H1 (cell line): ENCODE data around the gene SPSB1. TPM values are rescaled to one million over a fixed set of nuclear protein-coding genes. Genes with fewer than 3 reads are reported as not detected.

Source experiments
- CTCF ChIA-PET: fragments of 300-600 bp; sonication (Branson Sonifier 250); formaldehyde crosslinking; loops from one replicate; lab custom pipeline; 2021; ENCODE audit not compliant: partially characterized antibody; lab: Charles Lee
- POLR2A ChIA-PET: fragments of 300-600 bp; sonication (Branson Sonifier 250); formaldehyde crosslinking; loops from one replicate; lab custom pipeline; 2021; ENCODE audit warnings: inconsistent platforms; ENCODE audit not compliant: partially characterized antibody; lab: Charles Lee
- DNase-seq, 2 experiments: peaks; one replicate each; pipeline versions ENCODE4 v3.0.0 to v3.0.0-alpha.2; 2010 to 2022; ENCODE audit warnings: low spot score in 2 of 2, low read depth in 1 of 2, mixed read lengths in 1 of 2
- FAIRE-seq: peaks from 2 replicates; lab custom pipeline; 2011; peaks lifted over from hg19 to GRCh38; lab: Jason Lieb, UNC
- H2AFZ ChIP-seq: 2 replicates; pipeline ENCODE4 v1.8.1; 2012; ENCODE audit warnings: low read length, inconsistent platforms
- H2AK5ac ChIP-seq: 2 replicates; pipeline ENCODE4 v1.6.1; 2013; ENCODE audit warnings: low read depth, low read length
- H2BK120ac ChIP-seq: replicated peaks from 2 replicates; pipeline ENCODE3; 2013; ENCODE audit warnings: low read depth, low read length, inconsistent platforms
- H2BK12ac ChIP-seq: 2 replicates; pipeline ENCODE4 v1.6.1; 2013; ENCODE audit warnings: low read depth, low read length
- H2BK15ac ChIP-seq: 2 replicates; pipeline ENCODE4 v1.6.1; 2013; ENCODE audit warnings: low read length
- H2BK20ac ChIP-seq: 2 replicates; pipeline ENCODE4 v1.6.1; 2013; ENCODE audit warnings: low read length
- H2BK5ac ChIP-seq: 2 replicates; pipeline ENCODE4 v1.6.1; 2013; ENCODE audit warnings: low read depth, low read length
- H3K14ac ChIP-seq: 2 replicates; pipeline ENCODE4 v1.6.1; 2013; ENCODE audit warnings: inconsistent platforms; ENCODE audit not compliant: insufficient read length
- H3K18ac ChIP-seq: 2 replicates; pipeline ENCODE4 v1.6.1; 2013; ENCODE audit warnings: low read length; ENCODE audit errors: extremely low read depth
- H3K23ac ChIP-seq: 2 replicates; pipeline ENCODE4 v1.6.1; 2013; ENCODE audit warnings: inconsistent platforms; ENCODE audit not compliant: insufficient read length
- H3K23me2 ChIP-seq: 2 replicates; pipeline ENCODE4 v1.6.1; 2013; ENCODE audit warnings: low read depth, low read length
- H3K27ac ChIP-seq: 2 replicates; pipeline ENCODE4 v1.6.1; 2011; ENCODE audit warnings: low read depth, low read length, inconsistent platforms
- H3K27me3 ChIP-seq, 4 experiments: replicated peaks in 1 of 4; 1 replicate in 1 of 4; 2 replicates in 3 of 4; pipeline versions ENCODE4 v1.6.1 to v1.8.1; 2011 to 2013; ENCODE audit warnings: low read length in 3 of 4, mild to moderate bottlenecking in 3 of 4, inconsistent platforms in 2 of 4, mixed read lengths in 2 of 4, moderate library complexity in 1 of 4; ENCODE audit not compliant: control insufficient read depth in 3 of 4, insufficient read depth in 3 of 4; ENCODE audit errors: extremely low read depth in 1 of 4
- H3K36me3 ChIP-seq, 4 experiments: 2 replicates each; pipeline versions ENCODE4 v1.6.1 to v1.8.1; 2011 to 2013; ENCODE audit warnings: mild to moderate bottlenecking in 4 of 4, low read length in 3 of 4, moderate library complexity in 2 of 4, control low read depth in 1 of 4, inconsistent platforms in 1 of 4; ENCODE audit not compliant: insufficient read depth in 4 of 4, control insufficient read depth in 2 of 4
- H3K4ac ChIP-seq: replicated peaks from 2 replicates; pipeline ENCODE3; 2013; ENCODE audit warnings: low read length, low read depth, mixed read lengths, inconsistent platforms; ENCODE audit not compliant: insufficient read length
- H3K4me1 ChIP-seq, 4 experiments: replicated peaks in 1 of 4; 1 replicate in 1 of 4; 2 replicates in 3 of 4; pipeline versions ENCODE4 v1.6.1 to v1.8.1; 2011 to 2013; ENCODE audit warnings: low read length in 3 of 4, inconsistent platforms in 2 of 4, mixed read lengths in 1 of 4; ENCODE audit not compliant: insufficient read depth in 4 of 4, control insufficient read depth in 3 of 4
- H3K4me2 ChIP-seq, 2 experiments: 2 replicates each; pipeline versions ENCODE4 v1.6.1 to v1.8.1; 2011 to 2013; ENCODE audit warnings: low read depth in 2 of 2, low read length in 2 of 2, control low read depth in 1 of 2, inconsistent platforms in 1 of 2, mild to moderate bottlenecking in 1 of 2; ENCODE audit not compliant: insufficient read depth in 1 of 2
- H3K4me3 ChIP-seq, 4 experiments: fragments of 200-600, 300-600 bp in 1 of 4; sonication (generic), shearing (Covaris generic), sonication (Bioruptor Twin) in 1 of 4; 2 replicates each; pipeline versions ENCODE4 v1.5.1 to v1.8.1; 2011 to 2016; ENCODE audit warnings: low read length in 4 of 4, low read depth in 3 of 4, control low read depth in 2 of 4, inconsistent platforms in 2 of 4, mild to moderate bottlenecking in 2 of 4, mixed read lengths in 1 of 4, moderate library complexity in 1 of 4; ENCODE audit not compliant: insufficient read depth in 2 of 4; ENCODE audit errors: extremely low read depth in 1 of 4
- H3K56ac ChIP-seq: replicated peaks from 2 replicates; pipeline ENCODE3; 2013; ENCODE audit warnings: low read depth, mild to moderate bottlenecking, mixed read lengths, low read length, inconsistent platforms; ENCODE audit not compliant: insufficient read length
- H3K79me1 ChIP-seq: 2 replicates; pipeline ENCODE4 v1.6.1; 2013; ENCODE audit warnings: low read depth, low read length, control low read depth
- H3K79me2 ChIP-seq, 2 experiments: 2 replicates each; pipeline versions ENCODE4 v1.6.1 to v1.8.1; 2012 to 2013; ENCODE audit warnings: low read length in 2 of 2, mild to moderate bottlenecking in 2 of 2, inconsistent platforms in 1 of 2; ENCODE audit not compliant: insufficient read depth in 2 of 2, control insufficient read depth in 1 of 2
- H3K9ac ChIP-seq, 4 experiments: replicated peaks in 1 of 4; 1 replicate in 1 of 4; 2 replicates in 3 of 4; pipeline versions ENCODE4 v1.6.1 to v1.8.1; 2011 to 2013; ENCODE audit warnings: low read depth in 3 of 4, low read length in 3 of 4, control low read depth in 2 of 4, mild to moderate bottlenecking in 2 of 4, moderate library complexity in 2 of 4, inconsistent platforms in 1 of 4; ENCODE audit errors: extremely low read depth in 1 of 4
- H3K9me3 ChIP-seq, 2 experiments: 2 replicates each; pipeline versions ENCODE4 v1.6.1 to v1.8.1; 2012 to 2013; ENCODE audit warnings: mild to moderate bottlenecking in 2 of 2, moderate library complexity in 2 of 2, control low read depth in 1 of 2, inconsistent platforms in 1 of 2, low read depth in 1 of 2, low read length in 1 of 2, mixed read lengths in 1 of 2; ENCODE audit not compliant: insufficient read depth in 2 of 2
- H4K20me1 ChIP-seq, 2 experiments: replicated peaks in 1 of 2; 2 replicates each; pipeline versions ENCODE3 to v1.8.1; 2011 to 2013; ENCODE audit warnings: inconsistent platforms in 2 of 2, low read length in 2 of 2, mild to moderate bottlenecking in 1 of 2; ENCODE audit not compliant: insufficient read depth in 2 of 2, control insufficient read depth in 1 of 2
- H4K5ac ChIP-seq: 2 replicates; pipeline ENCODE4 v1.6.1; 2013; ENCODE audit warnings: low read length, low read depth, mixed read lengths, inconsistent platforms; ENCODE audit not compliant: insufficient read length
- H4K8ac ChIP-seq: 2 replicates; pipeline ENCODE4 v1.8.0; 2013; ENCODE audit warnings: mild to moderate bottlenecking, moderate library complexity, low read length, inconsistent platforms; ENCODE audit not compliant: insufficient read depth; ENCODE audit errors: extremely low read depth
- H4K91ac ChIP-seq: replicated peaks from 2 replicates; pipeline ENCODE3; 2013; ENCODE audit warnings: low read length, mixed read lengths, inconsistent platforms; ENCODE audit not compliant: insufficient read length
- ASH2L ChIP-seq: fragments of 200-600, 300-600 bp; sonication (generic); IDR thresholded peaks from one replicate; pipeline ENCODE4 v1.7.1; 2017; ENCODE audit warnings: low read length
- ATF3 ChIP-seq: IDR thresholded peaks from 2 replicates; pipeline ENCODE4 v1.6.1; 2011; ENCODE audit warnings: low read depth, mild to moderate bottlenecking, low read length; ENCODE audit not compliant: insufficient read depth
- RFX5 ChIP-seq: IDR thresholded peaks from 2 replicates; pipeline ENCODE4 v1.6.1; 2011; ENCODE audit warnings: low read depth, low read length, improper control_type of control experiment, borderline replicate concordance
- SRF ChIP-seq: IDR thresholded peaks from 2 replicates; pipeline ENCODE4 v1.6.1; 2011; ENCODE audit warnings: mild to moderate bottlenecking, low read depth, low read length, moderate library complexity
- WGBS, 2 experiments: shearing (Covaris generic) in 1 of 2; methylation state at CpG; one replicate each; pipeline versions ENCODE4 v1.1.6 to v1.1.7; 2013 to 2015; ENCODE audit warnings: low lambda C conversion rate in 2 of 2, mixed read lengths in 2 of 2, inconsistent platforms in 1 of 2, low coverage in 1 of 2, missing lambda C conversion rate in 1 of 2; ENCODE audit not compliant: insufficient replicate concordance in 2 of 2, insufficient coverage in 1 of 2, insufficient read length in 1 of 2; ENCODE audit errors: extremely low coverage in 1 of 2, missing lambda C conversion rate in 1 of 2; 5-methylcytosine and 5-hydroxymethylcytosine counted together
- polyA plus RNA-seq, 7 experiments: library from polyadenylated mRNA; depleted of rRNA in 3 of 7; stranded (reverse) in 5 of 7; unstranded in 2 of 7; fragments of >200 nt in 5 of 7; fragments of 200-250 nt in 2 of 7; gene quantifications; 1 replicate in 5 of 7; 2 replicates in 1 of 7; 4 replicates in 1 of 7; pipeline versions ENCODE4 v1.2.1 to v1.2.3, GENCODE V29; 2011 to 2013; ENCODE audit warnings: missing spikeins in 2 of 7, mixed read lengths in 2 of 7
- total RNA-seq: library from RNA; stranded (reverse); fragmentation: NEBNext Ultra II Directional; extraction: Animal tissue kit (Norgen Biotek cat#: 25700); gene quantifications from 2 replicates; pipeline ENCODE4 v1.2.1, GENCODE V29; 2021

The SPSB1 gene
- total and polyA plus RNA-seq, 2 of the 8 experiments (the other 6 are each of a cell fraction or from before 2014, with no cell fraction given), result 5.3 to 6.4 TPM

GRCh38 chr1:9391620-9392019 lies 98.9 kb downstream of the SPSB1 start:
- H3K23ac ChIP-seq, result no peak overlapping the region
- H2BK12ac ChIP-seq, result no peak overlapping the region
- H4K5ac ChIP-seq, result no peak overlapping the region
- no peak overlapping the region for H2AK5ac ChIP-seq
- H3K9ac ChIP-seq, result no peak overlapping the region
- H3K9me3 ChIP-seq, result peaks cover 2 to 4% of the 10 kb centered on the region in 2 experiments; a peak in 1 of 4 replicates
- no peaks in the 10 kb centered on the region for H3K23me2 ChIP-seq
- no peaks in the 10 kb centered on the region for H4K20me1 ChIP-seq
- no peaks in the 10 kb centered on the region for H3K27me3 ChIP-seq
- no peak overlapping the region for H2BK20ac ChIP-seq
- H2BK120ac ChIP-seq, result no peak overlapping the region
- no peak overlapping the region for H2BK5ac ChIP-seq
- no peaks in the 10 kb centered on the region for H3K36me3 ChIP-seq
- H3K27ac ChIP-seq, result no peak overlapping the region
- H4K91ac ChIP-seq, result no peak overlapping the region
- no peak overlapping the region for H3K4me2 ChIP-seq
- ChIA-PET CTCF (interaction anchor here (1.8 kb wide), 1 partner anchor 64 kb away, joined by 6 read pairs; no protein-coding TSS in a partner anchor), POLR2A (no interaction called here)
- no peaks in the 10 kb centered on the region for H3K79me2 ChIP-seq
- no peak overlapping the region for H3K4ac ChIP-seq
- no peak for TF ChIP-seq ASH2L
- TF ChIP-seq ATF3, result no peak
- TF ChIP-seq SRF, result no peak
- no peak for TF ChIP-seq RFX5
- no peak overlapping the region for H4K8ac ChIP-seq
- H3K4me3 ChIP-seq, result no peak overlapping the region
- WGBS, 2 experiments, result 93% methylated on average over 6 of the region's 6 CpGs; no CpG with 5 or more reads in 1 of the 2 experiments
- no peak overlapping the region for H2AFZ ChIP-seq
- H3K4me1 ChIP-seq, result no peaks in the 10 kb centered on the region
- H2BK15ac ChIP-seq, result no peak overlapping the region
- no peak overlapping the region for H3K14ac ChIP-seq
- no peak for FAIRE-seq
- H3K79me1 ChIP-seq, result no peaks in the 10 kb centered on the region
- no peak for DNase-seq
- H3K56ac ChIP-seq, result no peak overlapping the region
- H3K18ac ChIP-seq, result no peak overlapping the region
